IMR-90 (cell line): ENCODE measurements around the gene MSMP. TPM values are rescaled to one million over a fixed set of nuclear protein-coding genes. Genes with fewer than 3 reads are reported as not detected.

Experiments
- ATAC-seq: fragments of 200-7000 bp; cut with Tn5 transposase; 2 replicates; pipeline ENCODE4 v1.9.1; 2020; ENCODE audit warnings: low read depth, mild to moderate bottlenecking, moderate library complexity
- BruUV-seq: library from RNA; stranded (reverse); fragments of 400-500 nt; replicated peaks from 2 replicates; lab custom pipeline; 2021; lab: Mats Ljungman, UMichigan
- CTCF ChIA-PET: fragments of 300-600 bp; formaldehyde crosslinking; extraction: SDS; loops from one replicate; lab custom pipeline; 2021; ENCODE audit warnings: antibody characterized with exemption; lab: Yijun Ruan, JAX
- POLR2A ChIA-PET: fragments of 300-600 bp; sonication (Branson Sonifier 250); formaldehyde crosslinking; loops from one replicate; lab custom pipeline; 2022; ENCODE audit warnings: antibody characterized with exemption; ENCODE audit not compliant: unreplicated experiment; lab: Charles Lee
- DNase-seq: peaks from one replicate; pipeline ENCODE4 v3.0.0; 2013
- H2AFZ ChIP-seq: replicated peaks from 2 replicates; pipeline ENCODE3; 2013; ENCODE audit warnings: low read length, mild to moderate bottlenecking; ENCODE audit not compliant: poor library complexity
- H2AK5ac ChIP-seq: 2 replicates; pipeline ENCODE4 v1.6.1; 2013; ENCODE audit warnings: low read depth, low read length, inconsistent platforms
- H2AK9ac ChIP-seq: replicated peaks from 2 replicates; pipeline ENCODE3; 2013; ENCODE audit warnings: mild to moderate bottlenecking, low read depth, low read length, moderate library complexity; ENCODE audit not compliant: poor library complexity
- H2BK120ac ChIP-seq: 2 replicates; pipeline ENCODE4 v1.6.1; 2013; ENCODE audit warnings: low read depth, low read length, inconsistent platforms
- H2BK15ac ChIP-seq: 3 replicates; pipeline ENCODE4 v1.6.1; 2013; ENCODE audit warnings: low read depth, low read length, inconsistent platforms
- H2BK20ac ChIP-seq: 2 replicates; pipeline ENCODE4 v1.6.1; 2013; ENCODE audit warnings: low read depth, mild to moderate bottlenecking, inconsistent platforms, low read length, moderate library complexity
- H2BK5ac ChIP-seq: 2 replicates; pipeline ENCODE4 v1.6.1; 2013; ENCODE audit warnings: mild to moderate bottlenecking, low read depth, low read length, inconsistent platforms; ENCODE audit not compliant: poor library complexity, severe bottlenecking
- H3K14ac ChIP-seq: replicated peaks from 2 replicates; pipeline ENCODE4 v1.6.1; 2013; ENCODE audit warnings: low read depth, low read length, inconsistent platforms
- H3K18ac ChIP-seq: 2 replicates; pipeline ENCODE4 v1.6.1; 2013; ENCODE audit warnings: low read depth, low read length, control low read depth
- H3K23ac ChIP-seq: 2 replicates; pipeline ENCODE4 v1.6.1; 2013; ENCODE audit warnings: low read depth, low read length, inconsistent platforms
- H3K27ac ChIP-seq: 2 replicates; pipeline ENCODE4 v1.5.1; 2013; ENCODE audit warnings: mild to moderate bottlenecking, control low read depth, low read length; ENCODE audit not compliant: insufficient read depth
- H3K27me3 ChIP-seq: 2 replicates; pipeline ENCODE4 v1.6.1; 2013; ENCODE audit warnings: low read length; ENCODE audit not compliant: control insufficient read depth, insufficient read depth
- H3K36me3 ChIP-seq: 2 replicates; pipeline ENCODE4 v1.6.1; 2013; ENCODE audit warnings: low read length, mixed read lengths; ENCODE audit not compliant: control insufficient read depth, insufficient read depth
- H3K4ac ChIP-seq: 2 replicates; pipeline ENCODE4 v1.6.1; 2013; ENCODE audit warnings: low read depth, low read length, inconsistent platforms
- H3K4me1 ChIP-seq: 2 replicates; pipeline ENCODE4 v1.6.1; 2013; ENCODE audit warnings: low read length, mixed read lengths; ENCODE audit not compliant: control insufficient read depth, insufficient read depth
- H3K4me2 ChIP-seq: 2 replicates; pipeline ENCODE4 v1.6.1; 2013; ENCODE audit warnings: low read depth, mild to moderate bottlenecking, control low read depth, low read length, moderate library complexity
- H3K4me3 ChIP-seq: 2 replicates; pipeline ENCODE4 v1.5.1; 2013; ENCODE audit warnings: low read depth, mild to moderate bottlenecking, control low read depth, low read length, moderate library complexity; ENCODE audit not compliant: insufficient read depth
- H3K56ac ChIP-seq: 2 replicates; pipeline ENCODE4 v1.6.1; 2013; ENCODE audit warnings: low read length, inconsistent platforms; ENCODE audit not compliant: insufficient read depth; ENCODE audit errors: extremely low read depth
- H3K79me1 ChIP-seq, 2 experiments: 2 replicates each; pipeline ENCODE4 v1.6.1; 2013; ENCODE audit warnings: low read length in 2 of 2, inconsistent platforms in 1 of 2, low read depth in 1 of 2
- H3K9ac ChIP-seq: 2 replicates; pipeline ENCODE4 v1.6.1; 2013; ENCODE audit warnings: low read depth, low read length, control low read depth
- H3K9me1 ChIP-seq: 2 replicates; pipeline ENCODE4 v1.6.1; 2013; ENCODE audit warnings: low read length, inconsistent platforms; ENCODE audit not compliant: insufficient read depth
- H3K9me3 ChIP-seq: 2 replicates; pipeline ENCODE4 v1.6.1; 2013; ENCODE audit warnings: low read length; ENCODE audit not compliant: control insufficient read depth, insufficient read depth
- H4K20me1 ChIP-seq: 2 replicates; pipeline ENCODE4 v1.6.1; 2013; ENCODE audit warnings: low read length, inconsistent platforms; ENCODE audit not compliant: insufficient read depth
- H4K5ac ChIP-seq: 2 replicates; pipeline ENCODE4 v1.6.1; 2013; ENCODE audit warnings: mild to moderate bottlenecking, low read depth, low read length, control low read depth
- H4K8ac ChIP-seq, 2 experiments: 2 replicates each; pipeline ENCODE4 v1.6.1; 2013; ENCODE audit warnings: low read depth in 2 of 2, low read length in 2 of 2, control low read depth in 1 of 2, inconsistent platforms in 1 of 2
- H4K91ac ChIP-seq: 2 replicates; pipeline ENCODE4 v1.6.1; 2013; ENCODE audit warnings: low read depth, low read length, inconsistent platforms; ENCODE audit not compliant: insufficient read depth
- FOS ChIP-seq: fragments of 150-350 bp; IDR thresholded peaks from 2 replicates; pipeline ENCODE4 v1.6.1; 2016; ENCODE audit warnings: low read depth, low read length
- MAFK ChIP-seq: IDR thresholded peaks from 2 replicates; pipeline ENCODE4 v1.6.1; 2012; ENCODE audit warnings: low read depth, low read length, improper control_type of control experiment
- POLR2A ChIP-seq: IDR thresholded peaks from 2 replicates; pipeline ENCODE4 v1.6.1; 2012; ENCODE audit warnings: mild to moderate bottlenecking, low read depth, low read length
- RCOR1 ChIP-seq: IDR thresholded peaks from 2 replicates; pipeline ENCODE4 v1.6.1; 2012; ENCODE audit warnings: mild to moderate bottlenecking, low read length, improper control_type of control experiment; ENCODE audit not compliant: insufficient replicate concordance
- WGBS, 2 experiments: methylation state at CpG; one replicate each; pipeline versions ENCODE4 v1.1.5 to v1.1.7; 2013; ENCODE audit warnings: missing lambda C conversion rate in 2 of 2; ENCODE audit not compliant: insufficient read length in 1 of 2; ENCODE audit errors: extremely low coverage in 2 of 2; 5-methylcytosine and 5-hydroxymethylcytosine counted together
- dilution Hi-C: fragments of 300-500 bp; cut with HindIII; formaldehyde crosslinking; loops from one replicate; pipeline ENCODE4 v1.14.3; 2018; ENCODE audit warnings: low sequenced_read_pairs; ENCODE audit not compliant: unreplicated experiment
- in situ Hi-C: fragments of 300-500 bp; cut with MboI; formaldehyde crosslinking; loops from 3 replicates; pipeline ENCODE4 v1.14.3; 2019; ENCODE audit warnings: low sequenced_read_pairs, inconsistent platforms, mixed read lengths
- intact Hi-C: fragments of 100-400 bp; cut with micrococcal nuclease; formaldehyde crosslinking; loops from 2 replicates; pipeline ENCODE4 v1.10.0; 2022
- polyA plus RNA-seq, 3 experiments: library from polyadenylated mRNA; depleted of rRNA; stranded (reverse); fragments of >200 nt; gene quantifications; 2 replicates each; pipeline ENCODE4 v1.2.3, GENCODE V29; 2012; ENCODE audit warnings: low replicate concordance in 1 of 3
- total RNA-seq: library from RNA; depleted of rRNA; stranded (reverse); fragments of >200 nt; gene quantifications from 2 replicates; pipeline ENCODE4 v1.2.3, GENCODE V29; 2012

MSMP gene
- total and polyA plus RNA-seq, 2 of the 4 experiments (the other 2 are of a cell fraction): not detected

- Histone ChIP-seq H2BK15ac (no peak overlapping the region), H3K79me1 (peaks cover 62 to 69% of the 10 kb centered on the region in 2 experiments), H3K27ac (no peak overlapping the region), H4K5ac (no peak overlapping the region), H3K4ac (no peak overlapping the region), H3K14ac (no peak overlapping the region), H3K23ac (no peak overlapping the region), H3K18ac (no peak overlapping the region), H2AFZ (no peak overlapping the region), H3K4me2 (no peak overlapping the region), H3K56ac (no peak overlapping the region), H3K9ac (no peak overlapping the region), H2AK9ac (no peak overlapping the region), H4K20me1 (peaks cover 13% of the 10 kb centered on the region), H3K9me1 (peaks cover 7% of the 10 kb centered on the region), H3K9me3 (no peaks in the 10 kb centered on the region), H2BK5ac (no peak overlapping the region), H2AK5ac (no peak overlapping the region), H4K91ac (no peak overlapping the region), H2BK20ac (no peak overlapping the region), H3K36me3 (peaks cover 84% of the 10 kb centered on the region), H4K8ac (no peak overlapping the region), H3K27me3 (no peaks in the 10 kb centered on the region), H3K4me1 (no peaks in the 10 kb centered on the region), H3K4me3 (no peak overlapping the region), H2BK120ac (no peak overlapping the region)
- BruUV-seq: TSS peak; percentile 88
- WGBS, 2 experiments: no CpG with 5 or more reads among the region's 7 CpGs
- DNase-seq (no peak), ATAC-seq (no peak)
- in situ Hi-C loops (no loop called here), dilution Hi-C loops (no loop called here), intact Hi-C loops (no loop called here)
- no peak for TF ChIP-seq FOS
- no peak for TF ChIP-seq MAFK
- no peak for TF ChIP-seq POLR2A
- TF ChIP-seq RCOR1: no peak
- POLR2A ChIA-PET: no interaction called here
- CTCF ChIA-PET: interaction anchor here (1.2 kb wide), 1 partner anchor 9 kb away, joined by 3 read pairs; no protein-coding TSS in a partner anchor
Measured at GRCh38 chr9:35705836-35706430, 48.1 kb downstream of the MSMP start.
